C4-2B (cell line): ENCODE data around the gene LAMA2.

Experiments
- ZFX ChIP-seq: fragments of 450-650 bp; IDR thresholded peaks from 2 replicates; pipeline ENCODE4 v1.6.1; 2017
- TF ChIP-seq, protein P1 (sequence below): fragments of 450-650 bp; conservative IDR thresholded peaks from 2 replicates; pipeline ENCODE4 v1.5.1; 2017; ENCODE audit warnings: mild to moderate bottlenecking

DNA sequence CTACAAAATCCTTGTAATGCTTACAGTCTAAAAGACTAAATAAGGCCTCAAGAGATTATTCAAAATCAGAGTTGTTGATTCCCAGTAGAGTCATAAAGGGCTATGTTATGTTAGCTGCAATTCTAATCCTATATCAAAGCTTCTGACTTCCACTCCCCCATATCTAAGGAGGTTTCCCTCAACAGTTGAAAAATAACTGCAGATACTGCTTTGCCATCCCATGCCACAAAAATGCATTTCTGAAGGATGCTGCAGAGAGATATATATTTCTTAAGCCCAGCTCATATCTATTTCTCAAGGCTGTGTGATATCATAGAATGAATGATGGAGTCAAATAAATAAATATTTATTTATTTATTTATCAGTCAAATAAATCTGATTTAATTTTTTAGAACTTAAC is 332.3 kb downstream of the LAMA2 start:
- TF ChIP-seq, protein P1, sequence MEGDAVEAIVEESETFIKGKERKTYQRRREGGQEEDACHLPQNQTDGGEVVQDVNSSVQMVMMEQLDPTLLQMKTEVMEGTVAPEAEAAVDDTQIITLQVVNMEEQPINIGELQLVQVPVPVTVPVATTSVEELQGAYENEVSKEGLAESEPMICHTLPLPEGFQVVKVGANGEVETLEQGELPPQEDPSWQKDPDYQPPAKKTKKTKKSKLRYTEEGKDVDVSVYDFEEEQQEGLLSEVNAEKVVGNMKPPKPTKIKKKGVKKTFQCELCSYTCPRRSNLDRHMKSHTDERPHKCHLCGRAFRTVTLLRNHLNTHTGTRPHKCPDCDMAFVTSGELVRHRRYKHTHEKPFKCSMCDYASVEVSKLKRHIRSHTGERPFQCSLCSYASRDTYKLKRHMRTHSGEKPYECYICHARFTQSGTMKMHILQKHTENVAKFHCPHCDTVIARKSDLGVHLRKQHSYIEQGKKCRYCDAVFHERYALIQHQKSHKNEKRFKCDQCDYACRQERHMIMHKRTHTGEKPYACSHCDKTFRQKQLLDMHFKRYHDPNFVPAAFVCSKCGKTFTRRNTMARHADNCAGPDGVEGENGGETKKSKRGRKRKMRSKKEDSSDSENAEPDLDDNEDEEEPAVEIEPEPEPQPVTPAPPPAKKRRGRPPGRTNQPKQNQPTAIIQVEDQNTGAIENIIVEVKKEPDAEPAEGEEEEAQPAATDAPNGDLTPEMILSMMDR, result no peak
- no peak for TF ChIP-seq ZFX
